Neural progenitor cell (in vitro differentiated cells): ENCODE measurements around the gene PLEKHG4B. TPM values are rescaled to one million over a fixed set of nuclear protein-coding genes. Genes with fewer than 3 reads are reported as not detected.

Experiments
- DNase-seq: peaks from one replicate; pipeline ENCODE4 v3.0.0-alpha.2; 2016; ENCODE audit warnings: low spot score
- H2AFZ ChIP-seq: fragments of 200-600 bp; sonication (generic); replicated peaks from 2 replicates; pipeline ENCODE4 v1.6.1; 2016; ENCODE audit warnings: antibody characterized with exemption
- H3F3A ChIP-seq: fragments of 200-600 bp; sonication (generic); 2 replicates; pipeline ENCODE4 v1.6.1; 2016; ENCODE audit warnings: antibody characterized with exemption, low read depth
- H3K27ac ChIP-seq: fragments of 200-600 bp; sonication (generic); 2 replicates; pipeline ENCODE4 v1.5.1; 2016; ENCODE audit warnings: mild to moderate bottlenecking
- H3K27me3 ChIP-seq: fragments of 200-600 bp; sonication (generic); 2 replicates; pipeline ENCODE4 v1.6.1; 2016; ENCODE audit warnings: mild to moderate bottlenecking, moderate library complexity
- H3K36me3 ChIP-seq: fragments of 200-600 bp; sonication (generic); 2 replicates; pipeline ENCODE4 v1.5.1; 2016
- H3K4me1 ChIP-seq: fragments of 200-600 bp; sonication (generic); 2 replicates; pipeline ENCODE4 v1.6.1; 2016; ENCODE audit warnings: mixed run types
- H3K4me2 ChIP-seq: fragments of 200-600 bp; sonication (generic); 2 replicates; pipeline ENCODE4 v1.6.1; 2016
- H3K4me3 ChIP-seq: fragments of 200-600 bp; sonication (generic); 2 replicates; pipeline ENCODE4 v1.5.1; 2016
- H3K79me2 ChIP-seq: fragments of 200-600 bp; sonication (generic); 2 replicates; pipeline ENCODE4 v1.6.1; 2016; ENCODE audit warnings: low read depth
- H3K9ac ChIP-seq: fragments of 200-600 bp; sonication (generic); 2 replicates; pipeline ENCODE4 v1.6.1; 2016
- H3K9me3 ChIP-seq: fragments of 200-600 bp; sonication (generic); 2 replicates; pipeline ENCODE4 v1.5.1; 2016; ENCODE audit warnings: low read depth
- H4K20me1 ChIP-seq: fragments of 200-600 bp; sonication (generic); 2 replicates; pipeline ENCODE4 v1.6.1; 2016; ENCODE audit warnings: low read depth
- H3K27ac Mint-ChIP-seq: 3 replicates; pipeline ENCODE4 v1.8.0; 2021; ENCODE audit warnings: mixed read lengths
- H3K27me3 Mint-ChIP-seq: 2 replicates; pipeline ENCODE4 v1.8.0; 2022; ENCODE audit warnings: low read depth, mild to moderate bottlenecking, inconsistent platforms, moderate library complexity, mixed read lengths; ENCODE audit not compliant: insufficient read depth
- H3K36me3 Mint-ChIP-seq: 3 replicates; pipeline ENCODE4 v1.8.0; 2021; ENCODE audit warnings: mixed read lengths
- H3K4me1 Mint-ChIP-seq: 3 replicates; pipeline ENCODE4 v1.8.0; 2021; ENCODE audit warnings: mixed read lengths
- H3K4me3 Mint-ChIP-seq: 3 replicates; pipeline ENCODE4 v1.8.0; 2021; ENCODE audit warnings: mild to moderate bottlenecking, moderate library complexity, mixed read lengths
- H3K9me3 Mint-ChIP-seq: 3 replicates; pipeline ENCODE4 v1.8.0; 2020; ENCODE audit warnings: mixed read lengths
- EZH2 ChIP-seq: fragments of 200-600 bp; sonication (generic); IDR thresholded peaks from 2 replicates; pipeline ENCODE4 v1.6.1; 2017; ENCODE audit warnings: antibody characterized with exemption, mild to moderate bottlenecking, moderate library complexity
- EZH2phosphoT487 ChIP-seq: fragments of 200-600 bp; sonication (generic); IDR thresholded peaks from 2 replicates; pipeline ENCODE4 v1.6.1; 2017; ENCODE audit warnings: antibody characterized with exemption
- total RNA-seq: library from RNA; depleted of rRNA; stranded (reverse); fragments of >200 nt; gene quantifications from 2 replicates; pipeline ENCODE4 v1.2.3, GENCODE V29; 2015; ENCODE audit warnings: low replicate concordance
- TF ChIP-seq, protein P1 (sequence below): fragments of 200-600 bp; sonication (generic); IDR thresholded peaks from 2 replicates; pipeline ENCODE4 v1.5.1; 2017; ENCODE audit warnings: antibody characterized with exemption, mild to moderate bottlenecking

PLEKHG4B gene
- total RNA-seq, 1 donor from 2014 or later = 28.8 TPM

DNA sequence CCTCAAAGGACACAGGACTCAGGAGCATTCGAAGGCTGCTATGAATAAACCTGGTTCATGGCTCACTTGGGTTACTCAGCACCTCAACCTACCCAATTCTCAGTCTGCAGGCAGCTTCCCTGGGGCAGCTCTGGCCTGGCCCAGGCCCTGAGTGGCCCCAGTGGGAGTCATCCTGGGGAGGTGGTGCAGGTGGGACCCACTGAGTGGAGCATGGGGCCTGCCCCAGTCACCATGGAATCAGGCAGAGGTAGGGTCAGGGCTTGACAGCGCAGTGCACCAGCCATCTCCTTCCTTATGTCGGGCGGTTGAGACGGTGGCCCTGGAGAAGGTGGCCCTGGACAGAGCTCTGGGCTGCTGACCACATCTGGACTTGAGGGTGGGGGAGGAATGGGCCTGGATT lies 19.2 kb downstream of the PLEKHG4B start:
- no peak for DNase-seq
- H4K20me1 ChIP-seq = peaks cover 55% of the 10 kb centered on the region
- H3K9me3 ChIP-seq = no peaks in the 10 kb centered on the region
- H3K9ac ChIP-seq = no peak overlapping the region
- H3K27ac Mint-ChIP-seq = no peak overlapping the region
- H3K4me3 Mint-ChIP-seq = no peak overlapping the region
- no peaks in the 10 kb centered on the region for H3F3A ChIP-seq
- peaks cover 14% of the 10 kb centered on the region for H3K36me3 ChIP-seq
- peaks cover 78% of the 10 kb centered on the region for H3K79me2 ChIP-seq
- no peak overlapping the region for H2AFZ ChIP-seq
- H3K4me2 ChIP-seq = no peak overlapping the region
- TF ChIP-seq EZH2phosphoT487 = no peak
- TF ChIP-seq, protein P1, sequence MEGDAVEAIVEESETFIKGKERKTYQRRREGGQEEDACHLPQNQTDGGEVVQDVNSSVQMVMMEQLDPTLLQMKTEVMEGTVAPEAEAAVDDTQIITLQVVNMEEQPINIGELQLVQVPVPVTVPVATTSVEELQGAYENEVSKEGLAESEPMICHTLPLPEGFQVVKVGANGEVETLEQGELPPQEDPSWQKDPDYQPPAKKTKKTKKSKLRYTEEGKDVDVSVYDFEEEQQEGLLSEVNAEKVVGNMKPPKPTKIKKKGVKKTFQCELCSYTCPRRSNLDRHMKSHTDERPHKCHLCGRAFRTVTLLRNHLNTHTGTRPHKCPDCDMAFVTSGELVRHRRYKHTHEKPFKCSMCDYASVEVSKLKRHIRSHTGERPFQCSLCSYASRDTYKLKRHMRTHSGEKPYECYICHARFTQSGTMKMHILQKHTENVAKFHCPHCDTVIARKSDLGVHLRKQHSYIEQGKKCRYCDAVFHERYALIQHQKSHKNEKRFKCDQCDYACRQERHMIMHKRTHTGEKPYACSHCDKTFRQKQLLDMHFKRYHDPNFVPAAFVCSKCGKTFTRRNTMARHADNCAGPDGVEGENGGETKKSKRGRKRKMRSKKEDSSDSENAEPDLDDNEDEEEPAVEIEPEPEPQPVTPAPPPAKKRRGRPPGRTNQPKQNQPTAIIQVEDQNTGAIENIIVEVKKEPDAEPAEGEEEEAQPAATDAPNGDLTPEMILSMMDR = no peak
- no peak for TF ChIP-seq EZH2
- H3K27me3 ChIP-seq = no peaks in the 10 kb centered on the region
- peaks cover 5% of the 10 kb centered on the region for H3K27me3 Mint-ChIP-seq
- H3K27ac ChIP-seq = no peak overlapping the region
- H3K4me3 ChIP-seq = no peak overlapping the region
- peaks cover 11% of the 10 kb centered on the region for H3K4me1 ChIP-seq
- H3K4me1 Mint-ChIP-seq = peaks cover 11% of the 10 kb centered on the region
- peaks cover 3% of the 10 kb centered on the region for H3K9me3 Mint-ChIP-seq
- H3K36me3 Mint-ChIP-seq = peaks cover 47% of the 10 kb centered on the region

DNA sequence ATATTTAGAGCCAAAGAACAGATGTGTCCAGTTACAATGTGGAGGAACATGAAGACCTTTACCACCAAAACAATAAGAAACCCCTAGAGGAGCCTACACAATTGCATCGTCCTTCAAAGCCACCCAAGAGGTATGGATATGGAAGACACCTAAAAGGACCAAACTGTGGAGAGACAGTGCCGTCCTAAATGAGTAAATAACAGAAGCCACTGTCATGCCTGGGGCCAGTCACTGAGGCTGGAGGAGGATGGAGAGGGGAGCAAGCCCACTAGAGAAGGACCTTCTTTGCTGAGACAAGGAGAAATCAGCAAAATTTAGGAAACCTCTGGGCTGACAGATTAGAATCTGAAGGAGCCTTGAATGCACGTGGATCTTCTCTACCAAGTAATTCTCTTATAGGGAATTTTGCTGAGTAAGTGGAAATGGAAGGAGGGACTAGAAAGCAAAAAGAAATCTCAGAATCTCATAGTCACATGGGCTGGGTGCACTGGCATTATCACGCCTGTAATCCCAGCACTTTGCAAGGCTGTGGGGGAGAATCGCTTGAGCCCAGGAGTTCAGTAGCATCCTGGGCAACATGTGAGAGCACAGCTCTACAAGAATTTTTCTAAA lies 27.6 kb downstream of the PLEKHG4B start:
- H3K36me3 ChIP-seq = peaks cover 75% of the 10 kb centered on the region
- peaks cover 4% of the 10 kb centered on the region for H3K27me3 Mint-ChIP-seq
- H3K4me3 ChIP-seq = no peak overlapping the region
- no peak overlapping the region for H2AFZ ChIP-seq
- peaks cover 74% of the 10 kb centered on the region for H3K36me3 Mint-ChIP-seq
- no peak for DNase-seq
- H3F3A ChIP-seq = peaks cover 8% of the 10 kb centered on the region
- H4K20me1 ChIP-seq = no peaks in the 10 kb centered on the region
- H3K27me3 ChIP-seq = no peaks in the 10 kb centered on the region
- H3K27ac Mint-ChIP-seq = no peak overlapping the region
- H3K79me2 ChIP-seq = peaks cover 61% of the 10 kb centered on the region
- H3K27ac ChIP-seq = no peak overlapping the region
- H3K4me2 ChIP-seq = no peak overlapping the region
- no peak overlapping the region for H3K4me3 Mint-ChIP-seq
- H3K4me1 ChIP-seq = no peaks in the 10 kb centered on the region
- no peak overlapping the region for H3K9ac ChIP-seq
- no peak for TF ChIP-seq EZH2phosphoT487
- TF ChIP-seq EZH2 = no peak
- TF ChIP-seq, protein P1 = no peak
- peaks cover 41% of the 10 kb centered on the region for H3K9me3 Mint-ChIP-seq
- no peaks in the 10 kb centered on the region for H3K4me1 Mint-ChIP-seq
- peaks cover 22% of the 10 kb centered on the region for H3K9me3 ChIP-seq

DNA sequence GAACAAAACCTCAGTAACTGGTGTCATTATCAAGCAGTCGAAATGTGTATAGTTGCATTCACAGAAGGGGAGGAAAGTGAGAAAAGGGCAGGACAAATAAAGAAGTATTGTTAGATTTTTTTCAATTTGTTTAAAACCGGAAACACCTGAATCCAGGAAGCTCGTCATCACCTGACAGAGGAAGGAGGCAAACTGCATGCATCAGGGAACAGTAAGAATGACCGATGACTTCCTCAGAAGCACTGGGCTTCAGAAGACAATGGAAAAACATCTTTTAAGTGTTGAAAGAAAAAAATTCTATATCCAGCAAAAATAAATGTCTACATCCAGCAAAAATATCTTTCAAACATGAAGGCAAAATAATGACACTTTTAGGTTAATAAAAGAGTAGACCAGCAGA lies 29.5 kb downstream of the PLEKHG4B start:
- H3K4me2 ChIP-seq = no peak overlapping the region
- no peak for TF ChIP-seq EZH2phosphoT487
- TF ChIP-seq, protein P1 = no peak
- no peak for TF ChIP-seq EZH2
- no peaks in the 10 kb centered on the region for H3K4me1 ChIP-seq
- peaks cover 3% of the 10 kb centered on the region for H3K27me3 Mint-ChIP-seq
- peaks cover 29% of the 10 kb centered on the region for H3K9me3 ChIP-seq
- no peak overlapping the region for H3K27ac Mint-ChIP-seq
- H3K27ac ChIP-seq = no peak overlapping the region
- H3K36me3 ChIP-seq = peaks cover 77% of the 10 kb centered on the region
- no peak overlapping the region for H3K4me3 Mint-ChIP-seq
- H4K20me1 ChIP-seq = no peaks in the 10 kb centered on the region
- H3K9me3 Mint-ChIP-seq = peaks cover 48% of the 10 kb centered on the region
- no peak overlapping the region for H3K9ac ChIP-seq
- H3K4me3 ChIP-seq = no peak overlapping the region
- H2AFZ ChIP-seq = no peak overlapping the region
- peaks cover 67% of the 10 kb centered on the region for H3K79me2 ChIP-seq
- DNase-seq = no peak
- peaks cover 70% of the 10 kb centered on the region for H3K36me3 Mint-ChIP-seq
- no peaks in the 10 kb centered on the region for H3K4me1 Mint-ChIP-seq
- H3K27me3 ChIP-seq = no peaks in the 10 kb centered on the region
- H3F3A ChIP-seq = peaks cover 15% of the 10 kb centered on the region
